Measurements from ENCODE around the gene FKBP8.

Gene FKBP8

GRCh38 chr19:18539372-18539771 is 4.0 kb downstream of the FKBP8 start:
- no peak overlapping the region for H3K4me3 ChIP-seq (replicated peaks; ENCODE audit: insufficient read depth, low read length)
- no peak for TF ChIP-seq REST (IDR thresholded peaks at IDR 0.05; ENCODE audit: insufficient replicate concordance, low read depth)
- TF ChIP-seq GABPA (IDR thresholded peaks at IDR 0.05; ENCODE audit: low read depth): no peak
- no peak for TF ChIP-seq SPI1 (IDR thresholded peaks at IDR 0.05; ENCODE audit: borderline replicate concordance, low read depth)
- TF ChIP-seq CTCF (IDR thresholded peaks at IDR 0.05; ENCODE audit: insufficient read depth, low read length): no peak
- TF ChIP-seq POLR2AphosphoS5 (IDR thresholded peaks at IDR 0.05; ENCODE audit: low read depth): no peak
- H3K27me3 ChIP-seq (ENCODE audit: insufficient read depth, poor library complexity, severe bottlenecking): no peaks in the 10 kb centered on the region
- H3K27ac ChIP-seq (replicated peaks): no peak overlapping the region
- DNase-seq (ENCODE audit: low read depth in 1 of 2, low spot score in 1 of 2): no peak

DNA sequence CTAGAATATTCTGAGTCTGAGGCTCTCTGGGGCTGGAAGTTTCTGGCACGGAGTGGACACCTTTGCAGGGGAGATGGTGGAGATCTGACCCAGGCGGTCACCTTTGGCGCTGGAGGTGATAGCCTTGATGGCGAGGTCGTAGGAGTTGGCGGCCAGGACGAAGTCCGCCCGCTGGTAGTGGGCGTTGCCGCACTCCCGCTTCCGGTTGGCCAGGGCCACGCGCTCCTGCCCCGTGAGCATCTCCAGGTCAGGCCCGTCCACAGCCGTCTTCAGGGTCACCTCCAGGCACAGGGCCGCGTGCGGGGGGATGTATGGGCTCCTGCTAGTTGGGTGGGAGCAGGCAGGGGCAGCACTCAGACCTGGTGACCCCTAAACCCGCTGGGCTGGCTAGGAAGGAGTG is 5.3 kb downstream of the FKBP8 start:
- no peaks in the 10 kb centered on the region for H3K27me3 ChIP-seq (ENCODE audit: insufficient read depth, poor library complexity, severe bottlenecking)

DNA sequence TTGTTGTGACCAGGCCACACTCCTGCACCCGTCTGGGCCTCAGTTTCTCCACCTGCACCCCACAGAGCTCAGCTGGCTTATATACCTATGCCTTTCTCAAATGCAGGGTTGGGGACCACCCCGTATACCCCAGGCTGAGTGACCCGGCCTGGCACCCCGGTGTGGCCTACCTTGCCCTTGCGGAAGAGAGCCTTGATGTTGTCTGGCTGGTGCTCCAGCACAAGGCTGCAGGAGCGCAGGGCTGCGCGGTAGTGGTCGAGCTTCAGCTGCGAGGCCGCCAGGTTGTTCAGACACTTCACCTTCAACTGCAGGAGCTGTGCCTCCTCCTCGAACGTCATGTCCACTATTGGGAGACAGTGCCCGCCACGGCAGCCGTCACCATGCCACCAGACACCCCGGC is 5.9 kb downstream of the FKBP8 start:
- DNase-seq (ENCODE audit: low read depth in 1 of 2, low spot score in 1 of 2): no peak
- no peaks in the 10 kb centered on the region for H3K27me3 ChIP-seq (ENCODE audit: insufficient read depth, poor library complexity, severe bottlenecking)
- no peak overlapping the region for H3K4me3 ChIP-seq (replicated peaks; ENCODE audit: insufficient read depth, low read length)
- TF ChIP-seq REST (IDR thresholded peaks at IDR 0.05; ENCODE audit: insufficient replicate concordance, low read depth) (no peak), GABPA (IDR thresholded peaks at IDR 0.05; ENCODE audit: low read depth) (no peak), CTCF (IDR thresholded peaks at IDR 0.05; ENCODE audit: insufficient read depth, low read length) (no peak), SPI1 (IDR thresholded peaks at IDR 0.05; ENCODE audit: borderline replicate concordance, low read depth) (no peak), POLR2AphosphoS5 (IDR thresholded peaks at IDR 0.05; ENCODE audit: low read depth) (no peak)
- no peak overlapping the region for H3K27ac ChIP-seq (replicated peaks)

More for the DNA sequence above, 5.3 kb downstream of the FKBP8 start:
- no peak for TF ChIP-seq REST (IDR thresholded peaks at IDR 0.05; ENCODE audit: insufficient replicate concordance, low read depth)
- no peak for TF ChIP-seq GABPA (IDR thresholded peaks at IDR 0.05; ENCODE audit: low read depth)
- no peak for TF ChIP-seq SPI1 (IDR thresholded peaks at IDR 0.05; ENCODE audit: borderline replicate concordance, low read depth)
- no peak for TF ChIP-seq POLR2AphosphoS5 (IDR thresholded peaks at IDR 0.05; ENCODE audit: low read depth)
- DNase-seq (ENCODE audit: low read depth in 1 of 2, low spot score in 1 of 2): no peak
- H3K4me3 ChIP-seq (replicated peaks; ENCODE audit: insufficient read depth, low read length): no peak overlapping the region
- H3K27ac ChIP-seq (replicated peaks): no peak overlapping the region

Measured in HL-60 (cell line).